ENCODE data around the gene KCNK4.

The KCNK4 gene

DNA sequence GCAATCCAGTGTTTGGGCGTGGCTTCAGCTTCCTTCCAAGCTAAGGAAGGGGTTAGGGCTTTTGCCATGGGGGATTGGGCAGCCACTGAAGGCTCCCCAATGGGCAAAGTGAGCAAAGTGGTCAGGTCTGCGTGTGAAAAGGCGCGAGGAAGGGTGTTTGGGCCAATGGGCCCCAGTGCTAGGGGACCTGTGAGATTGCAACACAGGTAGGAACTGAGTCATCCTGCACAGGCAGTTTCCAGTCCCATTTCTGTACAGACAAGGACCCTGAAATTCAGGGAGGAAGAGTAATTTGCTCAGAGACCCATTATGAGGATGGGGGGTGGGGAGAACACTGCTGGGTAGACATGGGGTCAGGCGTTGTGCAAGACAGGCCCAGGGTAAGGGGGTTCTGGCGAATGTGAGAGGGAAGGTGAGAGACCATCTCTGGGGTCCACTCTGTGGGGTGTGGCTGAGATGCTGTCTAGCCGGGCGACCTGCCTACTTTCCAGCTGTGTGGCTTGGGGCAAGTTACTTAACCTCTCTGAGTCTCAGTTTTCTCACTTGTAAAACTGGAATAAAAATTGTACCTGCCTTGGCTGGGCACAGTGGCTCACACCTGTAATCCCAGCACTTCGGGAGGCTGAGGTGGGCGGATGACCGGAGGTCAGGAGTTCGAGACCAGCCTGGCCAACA, 56.2 kb downstream of the KCNK4 start:
- no peak for DNase-seq (ENCODE audit: low read depth)

DNA sequence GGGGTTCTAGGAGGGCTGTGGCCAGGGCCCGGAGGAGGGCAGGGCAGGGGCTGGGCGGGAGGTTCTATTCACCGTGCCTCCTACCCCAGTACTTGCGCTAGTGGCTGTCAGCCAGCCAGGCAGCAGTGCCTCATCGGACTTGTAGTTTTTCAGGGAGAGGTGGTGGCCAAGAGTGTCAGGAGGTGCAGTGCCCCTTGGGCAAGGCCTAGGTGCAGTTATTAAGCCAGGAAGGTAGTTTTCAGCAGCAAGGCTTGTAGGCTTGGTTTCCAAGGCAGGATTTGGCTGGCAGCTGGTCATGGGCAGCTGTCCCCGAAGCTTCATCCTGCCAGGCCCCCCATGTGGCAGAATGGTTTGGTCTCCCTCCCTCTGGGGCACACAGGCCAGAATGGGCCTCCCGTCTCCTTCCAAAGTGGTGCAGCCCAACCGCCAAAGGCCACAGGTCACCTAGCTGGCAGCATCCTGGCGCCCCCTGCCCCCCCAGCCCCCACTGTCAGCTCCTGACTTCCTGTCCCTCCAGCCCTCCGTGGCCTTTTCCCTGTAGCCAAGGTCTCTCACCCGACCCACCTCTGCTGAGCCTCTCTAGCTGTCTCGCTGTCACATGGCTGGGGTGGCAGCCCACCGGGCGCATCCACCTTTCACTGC, 57.4 kb downstream of the KCNK4 start:
- no peak for DNase-seq (ENCODE audit: low read depth)

DNA sequence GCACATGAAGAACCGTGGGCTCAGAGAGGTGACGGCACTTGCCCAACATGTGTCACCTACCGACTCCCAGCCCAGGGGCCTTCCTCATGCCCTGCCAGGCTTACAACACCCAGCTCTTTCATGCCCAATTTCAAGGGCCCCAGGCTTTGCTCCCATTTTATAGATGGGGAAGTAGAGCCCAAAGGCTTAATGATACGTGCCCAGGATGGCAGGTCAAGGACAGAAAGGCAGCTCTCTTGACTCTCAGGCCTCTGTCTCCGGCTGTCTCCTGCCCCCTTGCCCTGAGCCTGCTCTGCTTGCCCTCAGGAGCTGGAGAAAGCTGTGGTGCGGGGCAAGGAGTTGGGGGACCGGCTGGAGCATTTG, 57.9 kb downstream of the KCNK4 start:
- no peak for DNase-seq (ENCODE audit: low read depth)

DNA sequence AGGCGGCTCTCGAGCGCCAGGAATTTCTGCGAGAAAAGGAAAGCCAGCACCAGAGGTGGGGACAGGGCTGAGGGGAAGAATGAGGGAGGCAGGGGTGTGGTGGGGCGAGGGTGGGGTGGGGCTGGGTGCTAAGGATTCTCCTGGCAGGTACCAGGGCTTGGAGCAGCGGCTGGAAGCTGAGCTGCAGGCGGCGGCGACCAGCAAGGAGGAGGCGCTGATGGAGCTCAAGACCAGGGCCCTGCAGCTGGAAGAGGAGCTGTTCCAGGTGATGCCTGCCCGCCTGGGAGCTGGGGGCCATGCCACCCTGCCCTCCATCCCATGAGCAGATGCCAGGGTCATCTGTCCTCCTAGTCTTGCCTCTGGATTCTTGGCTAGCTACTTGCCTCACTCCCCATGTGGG, 58.3 kb downstream of the KCNK4 start:
- DNase-seq (ENCODE audit: low read depth) = no peak
